HPDE6-E6E7 (cell line): ENCODE results near the gene HEPHL1.

Source experiments
- DNase-seq: peaks from one replicate; pipeline ENCODE4 v3.0.0; 2011; ENCODE audit warnings: missing footprints; ENCODE audit errors: extremely low spot score

The HEPHL1 gene

GRCh38 chr11:94130298-94131046 is 109.3 kb downstream of the HEPHL1 start:
- DNase-seq, result no peak

GRCh38 chr11:94131047-94131717 is 110.0 kb downstream of the HEPHL1 start:
- no peak for DNase-seq

- no peak for DNase-seq
These were observed 110.6 kb downstream of the HEPHL1 start for GRCh38 chr11:94131718-94132115.

- peak; percentile 56 for DNase-seq
These were observed 111.0 kb downstream of the HEPHL1 start for GRCh38 chr11:94132152-94132558.

- no peak for DNase-seq
These were observed 111.8 kb downstream of the HEPHL1 start for GRCh38 chr11:94132823-94133408.

- no peak for DNase-seq
These were observed 112.6 kb downstream of the HEPHL1 start for GRCh38 chr11:94133752-94134151.

GRCh38 chr11:94134651-94135512 is 113.7 kb downstream of the HEPHL1 start:
- DNase-seq, result peak; percentile 42

GRCh38 chr11:94139416-94139815 is 118.3 kb downstream of the HEPHL1 start:
- DNase-seq, result no peak

GRCh38 chr11:94140154-94140655 is 119.1 kb downstream of the HEPHL1 start:
- DNase-seq, result no peak

GRCh38 chr11:94141511-94142307 is 120.6 kb downstream of the HEPHL1 start:
- DNase-seq, result no peak

GRCh38 chr11:94142308-94143281 is 121.4 kb downstream of the HEPHL1 start:
- no peak for DNase-seq

- DNase-seq, result no peak
These were observed 123.1 kb downstream of the HEPHL1 start for GRCh38 chr11:94144216-94144615.

- no peak for DNase-seq
These were observed 123.5 kb downstream of the HEPHL1 start for GRCh38 chr11:94144664-94145063.

GRCh38 chr11:94145431-94145830 is 124.3 kb downstream of the HEPHL1 start:
- no peak for DNase-seq

GRCh38 chr11:94145916-94146315 is 124.8 kb downstream of the HEPHL1 start:
- no peak for DNase-seq

- no peak for DNase-seq
These were observed 126.3 kb downstream of the HEPHL1 start for GRCh38 chr11:94147433-94147845.

GRCh38 chr11:94148189-94148588 is 127.0 kb downstream of the HEPHL1 start:
- DNase-seq, result no peak

- DNase-seq, result no peak
These were observed 128.4 kb downstream of the HEPHL1 start for GRCh38 chr11:94149431-94150017.

GRCh38 chr11:94150056-94150455 is 128.9 kb downstream of the HEPHL1 start:
- DNase-seq, result no peak
